ENCODE results near the gene SORBS2. TPM values are rescaled to one million over a fixed set of nuclear protein-coding genes. Genes with fewer than 3 reads are reported as not detected.

SORBS2 gene
- total and polyA plus RNA-seq, 2 of the 8 experiments (the other 6 are each of a cell fraction or from before 2014, with no cell fraction given), result 73.0 to 87.1 TPM

DNA sequence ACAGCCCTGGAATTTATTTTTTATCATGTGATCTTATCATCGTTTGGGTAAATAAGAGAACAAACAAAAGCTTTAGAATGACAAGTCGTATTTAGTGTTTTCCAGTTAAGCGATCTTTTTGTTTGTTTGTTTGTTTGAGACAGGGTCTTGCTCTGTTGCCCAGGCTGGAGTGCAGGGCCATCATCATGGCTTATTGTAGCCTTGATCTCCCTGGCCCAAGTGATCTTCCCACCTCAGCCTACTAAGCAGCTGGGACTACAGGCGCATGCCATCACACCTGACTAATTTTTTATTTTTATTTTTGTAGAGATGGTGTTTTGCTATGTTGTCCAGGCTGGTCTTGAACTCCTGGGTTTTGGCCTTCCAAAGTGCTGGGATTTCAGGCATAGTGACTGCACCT, 219.6 kb downstream of the SORBS2 start:
- FAIRE-seq (no peak), DNase-seq (ENCODE audit: low read depth in 1 of 2, low spot score in 2 of 2) (no peak)
- H3K36me3 ChIP-seq (ENCODE audit: control insufficient read depth in 2 of 4, insufficient read depth in 4 of 4, low read length in 3 of 4), result no peaks in the 10 kb centered on the region
- no peak overlapping the region for H3K14ac ChIP-seq (ENCODE audit: insufficient read length)
- H3K79me1 ChIP-seq (ENCODE audit: low read depth, low read length), result no peaks in the 10 kb centered on the region
- H3K4me3 ChIP-seq (ENCODE audit: extremely low read depth in 1 of 4, insufficient read depth in 2 of 4, low read depth in 3 of 4, low read length in 4 of 4), result no peak overlapping the region
- CTCF ChIA-PET (ENCODE audit: partially characterized antibody), result interaction anchor here (0.6 to 3.5 kb wide), 3 partner anchors 79 to 1512 kb away, joined by 3 to 12 read pairs (median 3); no protein-coding TSS in a partner anchor
- H3K9me3 ChIP-seq (ENCODE audit: insufficient read depth in 2 of 2, low read depth in 1 of 2, low read length in 1 of 2), result no peaks in the 10 kb centered on the region
- WGBS, 2 experiments (ENCODE audit: extremely low coverage in 1 of 2, insufficient coverage in 1 of 2, insufficient read length in 1 of 2, insufficient replicate concordance in 2 of 2, low coverage in 1 of 2, low lambda C conversion rate in 2 of 2, missing lambda C conversion rate in 1 of 2), result 87% methylated on average over 4 of the region's 4 CpGs; no CpG with 5 or more reads in 1 of the 2 experiments
- H3K18ac ChIP-seq (ENCODE audit: extremely low read depth, low read length), result no peak overlapping the region
- no peak overlapping the region for H2AFZ ChIP-seq (ENCODE audit: low read length)
- H4K91ac ChIP-seq (replicated peaks; ENCODE audit: insufficient read length, low read length), result no peak overlapping the region
- H4K20me1 ChIP-seq (replicated peaks in 1 of 2; ENCODE audit: control insufficient read depth in 1 of 2, insufficient read depth in 2 of 2, low read length in 2 of 2), result no peaks in the 10 kb centered on the region
- H2BK20ac ChIP-seq (ENCODE audit: low read length), result no peak overlapping the region
- no peak overlapping the region for H2BK15ac ChIP-seq (ENCODE audit: low read length)
- no peak overlapping the region for H2BK5ac ChIP-seq (ENCODE audit: low read depth, low read length)
- no peak overlapping the region for H4K8ac ChIP-seq (ENCODE audit: extremely low read depth, insufficient read depth, low read length)
- peaks cover 0 to 11% (median 7%) of the 10 kb centered on the region in 4 experiments; a peak in 6 of 7 replicates for H3K4me1 ChIP-seq (replicated peaks in 1 of 4; ENCODE audit: control insufficient read depth in 3 of 4, insufficient read depth in 4 of 4, low read length in 3 of 4)
- H3K4me2 ChIP-seq (ENCODE audit: insufficient read depth in 1 of 2, low read depth in 2 of 2, low read length in 2 of 2), result no peak overlapping the region
- H3K27me3 ChIP-seq (replicated peaks in 1 of 4; ENCODE audit: control insufficient read depth in 3 of 4, extremely low read depth in 1 of 4, insufficient read depth in 3 of 4, low read length in 3 of 4), result peaks cover 0 to 3% (median 1%) of the 10 kb centered on the region in 4 experiments; a peak in 2 of 7 replicates
- TF ChIP-seq CBX8 (IDR thresholded peaks at IDR 0.05; ENCODE audit: borderline replicate concordance, low read depth, low read length) (no peak), NRF1 (IDR thresholded peaks at IDR 0.05; ENCODE audit: low read depth, low read length) (no peak), SRF (IDR thresholded peaks at IDR 0.05; ENCODE audit: low read depth, low read length) (no peak), BACH1 (IDR thresholded peaks at IDR 0.05; ENCODE audit: low read length) (no peak), CTBP2 (IDR thresholded peaks at IDR 0.05; ENCODE audit: borderline replicate concordance, insufficient read depth, insufficient read length, low read length) (no peak), CBX5 (IDR thresholded peaks at IDR 0.05; ENCODE audit: low read depth, low read length) (no peak)
- TF ChIP-seq, protein P1, sequence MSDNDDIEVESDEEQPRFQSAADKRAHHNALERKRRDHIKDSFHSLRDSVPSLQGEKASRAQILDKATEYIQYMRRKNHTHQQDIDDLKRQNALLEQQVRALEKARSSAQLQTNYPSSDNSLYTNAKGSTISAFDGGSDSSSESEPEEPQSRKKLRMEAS (IDR thresholded peaks at IDR 0.05), result no peak
- TF ChIP-seq, protein P2, sequence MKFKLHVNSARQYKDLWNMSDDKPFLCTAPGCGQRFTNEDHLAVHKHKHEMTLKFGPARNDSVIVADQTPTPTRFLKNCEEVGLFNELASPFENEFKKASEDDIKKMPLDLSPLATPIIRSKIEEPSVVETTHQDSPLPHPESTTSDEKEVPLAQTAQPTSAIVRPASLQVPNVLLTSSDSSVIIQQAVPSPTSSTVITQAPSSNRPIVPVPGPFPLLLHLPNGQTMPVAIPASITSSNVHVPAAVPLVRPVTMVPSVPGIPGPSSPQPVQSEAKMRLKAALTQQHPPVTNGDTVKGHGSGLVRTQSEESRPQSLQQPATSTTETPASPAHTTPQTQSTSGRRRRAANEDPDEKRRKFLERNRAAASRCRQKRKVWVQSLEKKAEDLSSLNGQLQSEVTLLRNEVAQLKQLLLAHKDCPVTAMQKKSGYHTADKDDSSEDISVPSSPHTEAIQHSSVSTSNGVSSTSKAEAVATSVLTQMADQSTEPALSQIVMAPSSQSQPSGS (IDR thresholded peaks at IDR 0.05; ENCODE audit: low read length), result no peak
- H3K9ac ChIP-seq (replicated peaks in 1 of 4; ENCODE audit: extremely low read depth in 1 of 4, low read depth in 3 of 4, low read length in 3 of 4), result no peak overlapping the region
- no peak overlapping the region for H3K4ac ChIP-seq (replicated peaks; ENCODE audit: insufficient read length, low read depth, low read length)
- H2AK5ac ChIP-seq (ENCODE audit: low read depth, low read length), result no peak overlapping the region
- H3K56ac ChIP-seq (replicated peaks; ENCODE audit: insufficient read length, low read depth, low read length), result no peak overlapping the region
- no peak overlapping the region for H3K27ac ChIP-seq (ENCODE audit: low read depth, low read length)
- H4K5ac ChIP-seq (ENCODE audit: insufficient read length, low read depth, low read length), result no peak overlapping the region
- H3K79me2 ChIP-seq (ENCODE audit: control insufficient read depth in 1 of 2, insufficient read depth in 2 of 2, low read length in 2 of 2), result no peaks in the 10 kb centered on the region
- H3K23ac ChIP-seq (ENCODE audit: insufficient read length), result no peak overlapping the region
- H2BK12ac ChIP-seq (ENCODE audit: low read depth, low read length), result no peak overlapping the region
- no peaks in the 10 kb centered on the region; the same call in 1 of the 2 replicates for H3K23me2 ChIP-seq (ENCODE audit: low read depth, low read length)
- POLR2A ChIA-PET (ENCODE audit: partially characterized antibody), result no interaction called here
- H2BK120ac ChIP-seq (replicated peaks; ENCODE audit: low read depth, low read length), result no peak overlapping the region
